GM06990 (cell line): ENCODE measurements around the gene PAX9.

Experiments used
- DNase-seq: peaks from one replicate; pipeline ENCODE4 v3.0.0-alpha.2; 2011; ENCODE audit not compliant: insufficient read length; ENCODE audit errors: extremely low read depth
- H3K27me3 ChIP-seq: replicated peaks from 2 replicates; pipeline ENCODE4 v1.6.0; 2011; ENCODE audit warnings: low read length; ENCODE audit not compliant: control insufficient read depth, insufficient read depth
- H3K36me3 ChIP-seq: 2 replicates; pipeline ENCODE4 v1.5.1; 2011; ENCODE audit warnings: low read length; ENCODE audit not compliant: control insufficient read depth, insufficient read depth
- H3K4me3 ChIP-seq: replicated peaks from 2 replicates; pipeline ENCODE4 v1.5.1; 2011; ENCODE audit warnings: low read depth, mild to moderate bottlenecking, control low read depth, low read length
- CTCF ChIP-seq: IDR thresholded peaks from 2 replicates; pipeline ENCODE4 v1.5.1; 2011; ENCODE audit warnings: low read length, control low read depth, mild to moderate bottlenecking, inconsistent platforms; ENCODE audit not compliant: insufficient read depth, poor library complexity, severe bottlenecking

Gene PAX9

DNA sequence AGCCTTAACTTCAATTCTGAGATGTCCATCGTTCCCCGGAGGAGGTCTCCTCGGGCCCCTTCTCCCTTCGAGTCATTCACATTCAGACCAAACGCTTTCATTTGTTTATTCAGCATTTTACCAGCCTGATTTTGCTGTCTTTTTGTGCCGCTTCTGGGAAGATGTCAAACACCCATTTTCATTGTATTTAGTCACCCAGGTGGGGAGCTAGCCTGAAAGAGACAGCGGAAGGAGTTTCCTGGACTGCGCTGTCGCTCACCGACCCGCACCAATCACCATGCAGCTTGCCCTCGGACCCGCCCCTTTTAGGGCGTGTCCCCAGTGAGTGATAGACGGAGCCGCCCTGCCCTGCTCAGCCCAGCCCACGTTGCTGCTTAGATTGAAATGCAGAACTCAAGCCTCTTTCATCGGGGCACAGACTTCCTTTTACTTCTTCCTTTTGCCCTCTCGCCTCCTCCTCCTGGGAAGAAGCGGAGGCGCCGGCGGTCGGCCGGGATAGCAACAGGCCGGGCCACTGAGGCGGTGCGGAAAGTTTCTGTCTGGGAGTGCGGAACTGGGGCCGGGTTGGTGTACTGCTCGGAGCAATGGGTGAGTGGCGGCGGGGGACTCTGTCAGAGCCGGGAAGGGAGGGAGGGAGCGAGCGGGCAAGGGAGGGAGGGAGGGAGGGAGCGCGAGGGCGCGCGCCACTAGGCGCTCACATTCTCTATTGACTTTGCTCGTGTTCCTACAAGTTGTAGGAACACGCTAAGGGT, at the start of gene PAX9:
Gene PAX9, plus strand, starts transcription at position 355 of the 752 bp plus-strand sequence. Its CDS starts 230 bp downstream, at position 585.
- peak; percentile 54 for DNase-seq
- no peak for TF ChIP-seq CTCF
- Histone ChIP-seq H3K36me3 (no peaks in the 10 kb centered on the region), H3K27me3 (no peaks in the 10 kb centered on the region), H3K4me3 (no peak within 1 kb of the TSS)

GRCh38 chr14:36617824-36618223, 43.8 kb upstream of the PAX9 start:
- DNase-seq, result no peak
- no peaks in the 10 kb centered on the region for H3K27me3 ChIP-seq
- H3K36me3 ChIP-seq, result no peaks in the 10 kb centered on the region
- H3K4me3 ChIP-seq, result no peak overlapping the region
- TF ChIP-seq CTCF, result no peak

DNA sequence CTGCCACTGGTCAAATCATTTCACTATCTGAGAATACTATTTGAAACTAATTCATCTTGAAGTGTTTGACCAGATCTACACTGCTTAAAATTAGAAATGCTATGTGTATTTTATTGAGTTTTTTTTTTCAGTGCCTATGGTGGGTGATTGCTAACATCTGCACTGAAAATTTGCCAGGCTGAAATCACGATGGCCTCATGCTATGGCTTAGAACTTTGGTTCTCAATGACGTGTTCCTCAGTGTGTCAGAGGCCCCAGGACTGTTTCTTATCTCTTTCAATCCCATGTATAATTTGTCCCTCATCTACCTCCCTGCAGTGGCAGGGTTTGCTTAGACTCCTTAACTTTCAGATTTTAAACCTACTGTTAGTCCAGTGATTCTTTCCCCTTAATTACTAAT, 43.0 kb upstream of the PAX9 start:
- H3K4me3 ChIP-seq, result no peak overlapping the region
- DNase-seq, result no peak
- no peak for TF ChIP-seq CTCF
- H3K27me3 ChIP-seq, result no peaks in the 10 kb centered on the region
- no peaks in the 10 kb centered on the region for H3K36me3 ChIP-seq

DNA sequence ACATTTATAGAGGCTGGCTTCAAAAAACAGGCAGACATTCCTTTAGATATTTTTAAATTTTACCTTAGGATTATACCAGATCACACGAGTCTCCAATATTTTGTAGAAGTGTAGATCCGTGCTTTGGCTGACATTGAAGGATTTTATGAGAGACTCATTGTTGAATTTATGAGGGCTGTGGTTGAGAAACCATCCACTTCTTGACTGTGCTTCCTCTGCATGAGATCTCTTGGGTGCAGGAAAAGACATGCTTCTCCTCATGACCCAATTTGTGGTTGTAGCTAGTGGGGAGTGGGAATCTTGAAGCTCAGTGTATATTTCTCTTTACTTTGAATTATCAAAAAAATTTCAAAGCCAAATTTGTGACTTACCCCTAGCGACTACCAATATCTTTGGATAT, 42.5 kb upstream of the PAX9 start:
- no peak for DNase-seq
- no peak overlapping the region for H3K4me3 ChIP-seq
- no peaks in the 10 kb centered on the region for H3K36me3 ChIP-seq
- TF ChIP-seq CTCF, result no peak
- H3K27me3 ChIP-seq, result no peaks in the 10 kb centered on the region

GRCh38 chr14:36619853-36620252, 41.8 kb upstream of the PAX9 start:
- TF ChIP-seq CTCF, result no peak
- Histone ChIP-seq H3K4me3 (no peak overlapping the region), H3K27me3 (no peaks in the 10 kb centered on the region), H3K36me3 (no peaks in the 10 kb centered on the region)
- no peak for DNase-seq
